Breast epithelium (tissue), 3 donors: ENCODE results near the gene CHD6.

Source experiments
- CTCF ChIP-seq, 3 donors: fragments of 450-650 bp; IDR thresholded peaks; one replicate each; pipeline ENCODE4 v1.5.1; 2016 to 2017; ENCODE audit warnings: antibody characterized with exemption in 3 of 3, mild to moderate bottlenecking in 3 of 3, moderate library complexity in 3 of 3
- POLR2A ChIP-seq: fragments of 450-650 bp; IDR thresholded peaks from one replicate; pipeline ENCODE4 v1.6.1; 2016; ENCODE audit warnings: antibody characterized with exemption, mild to moderate bottlenecking, moderate library complexity
- POLR2AphosphoS5 ChIP-seq, 3 donors: sonication (generic); formaldehyde crosslinking; IDR thresholded peaks; one replicate each; pipeline ENCODE4 v1.6.1; 2017; ENCODE audit warnings: antibody characterized with exemption in 3 of 3

- TF ChIP-seq POLR2A (no peak), CTCF (IDR thresholded peaks at IDR 0.05) (no peak), POLR2AphosphoS5 (IDR thresholded peaks at IDR 0.05) (no peak)
Observed at GRCh38 chr20:41631826-41632225, 13.6 kb upstream of the CHD6 start.
